Small intestine (tissue), 7 donors: Measurements from ENCODE around the gene SYNE1. TPM values are rescaled to one million over a fixed set of nuclear protein-coding genes. Genes with fewer than 3 reads are reported as not detected.
A peak's percentile ranks its signal among the peaks of the same experiment; 100 is the strongest.

Experiments used
- DNase-seq, 2 donors: peaks; one replicate each; pipeline versions ENCODE4 v3.0.0 to v3.0.0-alpha.2; 2013
- FAIRE-seq: peaks from 2 replicates; lab custom pipeline; 2012; peaks lifted over from hg19 to GRCh38; lab: Jason Lieb, UNC
- H3K27ac ChIP-seq, 3 donors: one replicate each; pipeline ENCODE4 v1.5.1; 2013; ENCODE audit warnings: low read length in 2 of 3, mild to moderate bottlenecking in 2 of 3, control low read depth in 1 of 3, inconsistent platforms in 1 of 3, low read depth in 1 of 3, moderate library complexity in 1 of 3
- H3K27me3 ChIP-seq, 3 donors: one replicate each; pipeline ENCODE4 v1.6.1; 2013; ENCODE audit warnings: low read length in 3 of 3, inconsistent platforms in 1 of 3; ENCODE audit not compliant: control insufficient read depth in 3 of 3, insufficient read depth in 3 of 3
- H3K36me3 ChIP-seq, 3 donors: one replicate each; pipeline ENCODE4 v1.6.1; 2013; ENCODE audit warnings: low read length in 3 of 3, inconsistent platforms in 1 of 3, low read depth in 1 of 3, mild to moderate bottlenecking in 1 of 3, moderate library complexity in 1 of 3; ENCODE audit not compliant: control insufficient read depth in 3 of 3, insufficient read depth in 2 of 3
- H3K4me1 ChIP-seq, 3 donors: one replicate each; pipeline ENCODE4 v1.6.1; 2013; ENCODE audit warnings: low read length in 2 of 3, inconsistent platforms in 1 of 3, low read depth in 1 of 3, mild to moderate bottlenecking in 1 of 3, moderate library complexity in 1 of 3; ENCODE audit not compliant: control insufficient read depth in 3 of 3, insufficient read depth in 2 of 3
- H3K4me3 ChIP-seq, 3 donors: one replicate each; pipeline ENCODE4 v1.5.1; 2013; ENCODE audit warnings: low read length in 3 of 3, control low read depth in 1 of 3, inconsistent platforms in 1 of 3, low read depth in 1 of 3, mild to moderate bottlenecking in 1 of 3, moderate library complexity in 1 of 3
- H3K9me3 ChIP-seq, 2 donors: one replicate each; pipeline ENCODE4 v1.6.1; 2013; ENCODE audit warnings: low read depth in 1 of 2, low read length in 1 of 2; ENCODE audit not compliant: control insufficient read depth in 2 of 2, insufficient read depth in 1 of 2
- WGBS, 3 donors: extraction: QIAGEN DNeasy Blood & Tissue Kit; methylation state at CpG; one replicate each; pipeline ENCODE4 v1.1.7; 2013; 5-methylcytosine and 5-hydroxymethylcytosine counted together
- polyA plus RNA-seq, 4 donors: library from polyadenylated mRNA; stranded (reverse) in 3 of 4; unstranded in 1 of 4; fragments of 200-250 nt in 3 of 4; fragments of 120-200 nt in 1 of 4; gene quantifications; one replicate each; pipeline versions ENCODE4 v1.2.1 to v1.2.3, GENCODE V29; 2013
- donor health status: healthy with polysubstance abuse.
- donor health status: control.
- donor health status: control.
- donor health status: Bipolar disorder and iron deficiency.
- donor health status: healthy.

The SYNE1 gene
- polyA plus RNA-seq, 4 donors: 4.0 to 18.9 (median 9.1) TPM

- no peaks in the 10 kb centered on the region for H3K27me3 ChIP-seq
- no peaks in the 10 kb centered on the region for H3K4me1 ChIP-seq
- no peak overlapping the region for H3K27ac ChIP-seq
- DNase-seq (no peak), FAIRE-seq (no peak)
- no peak overlapping the region for H3K4me3 ChIP-seq
- no peaks in the 10 kb centered on the region for H3K9me3 ChIP-seq
- WGBS, 3 donors: 62 to 70% (median 69%) methylated on average over 20 of the region's 20 CpGs
- H3K36me3 ChIP-seq: no peaks in the 10 kb centered on the region
These were observed 526.0 kb downstream of the SYNE1 start for GRCh38 chr6:152110886-152111820.

- no peak overlapping the region for H3K4me3 ChIP-seq
- H3K9me3 ChIP-seq: no peaks in the 10 kb centered on the region
- DNase-seq: no peak
- no peak overlapping the region for H3K27ac ChIP-seq
- no peaks in the 10 kb centered on the region for H3K4me1 ChIP-seq
- no peaks in the 10 kb centered on the region for H3K27me3 ChIP-seq
- H3K36me3 ChIP-seq: no peaks in the 10 kb centered on the region
- 76 to 81% (median 77%) methylated on average over 4 of the region's 4 CpGs for WGBS, 3 donors
- no peak for FAIRE-seq
These were observed 529.2 kb downstream of the SYNE1 start for GRCh38 chr6:152107973-152108372.

- no peak overlapping the region for H3K27ac ChIP-seq
- DNase-seq (no peak), FAIRE-seq (no peak)
- no peaks in the 10 kb centered on the region for H3K27me3 ChIP-seq
- no peaks in the 10 kb centered on the region for H3K36me3 ChIP-seq
- no peaks in the 10 kb centered on the region for H3K9me3 ChIP-seq
- no peaks in the 10 kb centered on the region for H3K4me1 ChIP-seq
- WGBS, 3 donors: 41 to 68% (median 51%) methylated on average over 7 of the region's 7 CpGs
- no peak overlapping the region for H3K4me3 ChIP-seq
These were observed 537.0 kb downstream of the SYNE1 start for GRCh38 chr6:152100183-152100618.

- Histone ChIP-seq H3K27me3 (no peaks in the 10 kb centered on the region), H3K4me3 (no peak overlapping the region), H3K9me3 (no peaks in the 10 kb centered on the region), H3K27ac (no peak overlapping the region), H3K36me3 (no peaks in the 10 kb centered on the region), H3K4me1 (no peaks in the 10 kb centered on the region)
- no peak for FAIRE-seq
- DNase-seq: no peak
- 89 to 95% (median 92%) methylated on average over 4 of the region's 4 CpGs for WGBS, 3 donors
These were observed 537.5 kb downstream of the SYNE1 start for GRCh38 chr6:152099446-152100182.

- H3K27ac ChIP-seq: no peak overlapping the region
- H3K4me1 ChIP-seq: no peaks in the 10 kb centered on the region
- no peaks in the 10 kb centered on the region for H3K36me3 ChIP-seq
- 88 to 90% (median 88%) methylated on average over 14 of the region's 14 CpGs for WGBS, 3 donors
- no peak for FAIRE-seq
- DNase-seq: no peak
- no peaks in the 10 kb centered on the region for H3K27me3 ChIP-seq
- no peaks in the 10 kb centered on the region for H3K9me3 ChIP-seq
- no peak overlapping the region for H3K4me3 ChIP-seq
These were observed 538.5 kb downstream of the SYNE1 start for GRCh38 chr6:152098683-152099082.

- no peaks in the 10 kb centered on the region for H3K27me3 ChIP-seq
- WGBS, 3 donors: 55 to 57% (median 55%) methylated on average over 5 of the region's 5 CpGs
- no peak for DNase-seq
- no peak overlapping the region for H3K4me3 ChIP-seq
- no peaks in the 10 kb centered on the region for H3K9me3 ChIP-seq
- H3K36me3 ChIP-seq: no peaks in the 10 kb centered on the region
- no peak for FAIRE-seq
- H3K27ac ChIP-seq: no peak overlapping the region
- no peaks in the 10 kb centered on the region for H3K4me1 ChIP-seq
These were observed 540.2 kb downstream of the SYNE1 start for GRCh38 chr6:152096863-152097496.

- DNase-seq: peak; percentile 21 to 63
- no peaks in the 10 kb centered on the region for H3K9me3 ChIP-seq
- H3K36me3 ChIP-seq: no peaks in the 10 kb centered on the region
- no peaks in the 10 kb centered on the region for H3K27me3 ChIP-seq
- no peaks in the 10 kb centered on the region for H3K4me1 ChIP-seq
- H3K27ac ChIP-seq: peak overlapping the region in 1 of 3 donors; percentile 43
- WGBS, 3 donors: 38 to 56% (median 41%) methylated on average over 3 of the region's 3 CpGs
- H3K4me3 ChIP-seq: no peak overlapping the region
- FAIRE-seq: no peak
These were observed 542.1 kb downstream of the SYNE1 start for GRCh38 chr6:152094992-152095592.

- FAIRE-seq: no peak
- Histone ChIP-seq H3K27ac (no peak overlapping the region), H3K27me3 (no peaks in the 10 kb centered on the region), H3K9me3 (no peaks in the 10 kb centered on the region), H3K4me3 (no peak overlapping the region), H3K36me3 (no peaks in the 10 kb centered on the region), H3K4me1 (no peaks in the 10 kb centered on the region)
- WGBS, 3 donors: 85 to 88% (median 86%) methylated on average over 4 of the region's 4 CpGs
- no peak for DNase-seq
These were observed 542.9 kb downstream of the SYNE1 start for GRCh38 chr6:152094276-152094675.
